ENCODE results near the gene FNDC3B.

Gene FNDC3B

GRCh38 chr3:172174513-172175253, 135.3 kb downstream of the FNDC3B start:
- no peak for DNase-seq

- DNase-seq: no peak
These were observed 135.8 kb downstream of the FNDC3B start for GRCh38 chr3:172175254-172175599.

- DNase-seq: no peak
These were observed 136.8 kb downstream of the FNDC3B start for GRCh38 chr3:172176061-172176770.

GRCh38 chr3:172177046-172177445, 137.7 kb downstream of the FNDC3B start:
- no peak for DNase-seq

- no peak for DNase-seq
These were observed 138.5 kb downstream of the FNDC3B start for GRCh38 chr3:172177803-172178316.

GRCh38 chr3:172179680-172180399, 140.5 kb downstream of the FNDC3B start:
- no peak for DNase-seq

GRCh38 chr3:172180473-172180872, 141.1 kb downstream of the FNDC3B start:
- DNase-seq: no peak

GRCh38 chr3:172181932-172182586, 142.7 kb downstream of the FNDC3B start:
- no peak for DNase-seq

- DNase-seq: no peak
These were observed 143.4 kb downstream of the FNDC3B start for GRCh38 chr3:172182797-172183196.

GRCh38 chr3:172184106-172184822, 144.9 kb downstream of the FNDC3B start:
- DNase-seq: no peak

- DNase-seq: no peak
These were observed 146.5 kb downstream of the FNDC3B start for GRCh38 chr3:172185907-172186306.

- no peak for DNase-seq
These were observed 147.2 kb downstream of the FNDC3B start for GRCh38 chr3:172186607-172187006.

GRCh38 chr3:172187511-172187910, 148.1 kb downstream of the FNDC3B start:
- DNase-seq: no peak

GRCh38 chr3:172188511-172188910, 149.1 kb downstream of the FNDC3B start:
- DNase-seq: no peak

- no peak for DNase-seq
These were observed 149.8 kb downstream of the FNDC3B start for GRCh38 chr3:172189213-172189612.

- DNase-seq: no peak
These were observed 150.7 kb downstream of the FNDC3B start for GRCh38 chr3:172189987-172190603.

GRCh38 chr3:172190980-172191379, 151.6 kb downstream of the FNDC3B start:
- no peak for DNase-seq

GRCh38 chr3:172191629-172192028, 152.3 kb downstream of the FNDC3B start:
- no peak for DNase-seq

GRCh38 chr3:172192830-172193415, 153.5 kb downstream of the FNDC3B start:
- no peak for DNase-seq

GRCh38 chr3:172193436-172193835, 154.1 kb downstream of the FNDC3B start:
- DNase-seq: no peak

- DNase-seq: no peak
These were observed 155.5 kb downstream of the FNDC3B start for GRCh38 chr3:172194702-172195406.

All from NCI-H526 treated with DMSO at 0.1 percent for 48 hours (cell line).